ENCODE results near the gene ARHGEF6. TPM values are rescaled to one million over a fixed set of nuclear protein-coding genes. Genes with fewer than 3 reads are reported as not detected.

Gene ARHGEF6
- polyA plus RNA-seq, 1 experiment, result 6.8 TPM

DNA sequence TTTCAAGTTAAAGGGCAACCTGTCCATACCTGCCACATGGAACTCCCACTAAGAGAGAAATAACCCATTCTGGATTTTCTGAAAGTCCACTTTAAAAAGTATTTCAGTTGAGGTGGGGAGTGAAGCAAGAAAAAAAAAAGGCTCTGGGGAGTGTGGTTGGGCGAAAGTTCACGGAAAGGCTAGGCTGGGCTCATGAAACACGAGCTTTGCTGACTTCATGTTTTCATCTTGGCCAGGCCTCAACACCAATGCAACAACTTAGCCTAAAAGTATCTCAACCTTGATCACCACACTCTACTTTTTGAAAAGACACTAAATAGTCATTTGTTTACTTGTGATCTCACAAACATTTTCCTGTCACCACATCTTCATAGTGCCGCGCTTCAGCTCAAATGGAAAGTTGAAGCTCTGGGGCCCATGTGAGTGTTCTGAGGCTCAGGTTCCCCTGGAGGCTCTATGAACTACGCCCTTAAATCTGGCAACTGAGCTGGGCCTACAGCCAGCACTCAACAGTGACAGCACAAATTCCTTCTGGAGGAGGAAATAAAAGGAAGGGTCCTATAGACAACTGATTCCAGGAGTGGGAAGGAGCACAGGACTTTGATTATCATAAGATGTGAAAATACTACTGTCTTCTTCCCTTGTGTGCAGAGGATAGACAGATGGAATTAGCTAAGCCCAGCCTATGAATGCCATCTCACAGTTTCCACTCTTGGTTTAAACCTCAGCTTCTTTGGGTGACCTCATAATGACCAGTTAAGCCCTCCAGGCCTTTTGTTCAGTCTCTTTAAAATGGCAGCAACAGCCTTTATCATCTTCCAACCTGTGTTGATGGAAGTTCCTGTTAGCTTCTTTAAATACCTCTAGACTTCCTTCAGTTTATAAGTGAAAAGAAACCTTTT, 127.7 kb downstream of the ARHGEF6 start:
- Histone ChIP-seq H3K27ac (ENCODE audit: low read depth, low read length) (no peak overlapping the region), H3K4me3 (ENCODE audit: low read depth, low read length) (no peak overlapping the region), H3K27me3 (ENCODE audit: control insufficient read depth, insufficient read depth, low read length) (no peaks in the 10 kb centered on the region), H3K9me3 (ENCODE audit: control insufficient read depth, insufficient read depth, low read length) (no peaks in the 10 kb centered on the region)
- TF ChIP-seq, protein P1, sequence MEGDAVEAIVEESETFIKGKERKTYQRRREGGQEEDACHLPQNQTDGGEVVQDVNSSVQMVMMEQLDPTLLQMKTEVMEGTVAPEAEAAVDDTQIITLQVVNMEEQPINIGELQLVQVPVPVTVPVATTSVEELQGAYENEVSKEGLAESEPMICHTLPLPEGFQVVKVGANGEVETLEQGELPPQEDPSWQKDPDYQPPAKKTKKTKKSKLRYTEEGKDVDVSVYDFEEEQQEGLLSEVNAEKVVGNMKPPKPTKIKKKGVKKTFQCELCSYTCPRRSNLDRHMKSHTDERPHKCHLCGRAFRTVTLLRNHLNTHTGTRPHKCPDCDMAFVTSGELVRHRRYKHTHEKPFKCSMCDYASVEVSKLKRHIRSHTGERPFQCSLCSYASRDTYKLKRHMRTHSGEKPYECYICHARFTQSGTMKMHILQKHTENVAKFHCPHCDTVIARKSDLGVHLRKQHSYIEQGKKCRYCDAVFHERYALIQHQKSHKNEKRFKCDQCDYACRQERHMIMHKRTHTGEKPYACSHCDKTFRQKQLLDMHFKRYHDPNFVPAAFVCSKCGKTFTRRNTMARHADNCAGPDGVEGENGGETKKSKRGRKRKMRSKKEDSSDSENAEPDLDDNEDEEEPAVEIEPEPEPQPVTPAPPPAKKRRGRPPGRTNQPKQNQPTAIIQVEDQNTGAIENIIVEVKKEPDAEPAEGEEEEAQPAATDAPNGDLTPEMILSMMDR (IDR thresholded peaks at IDR 0.05; ENCODE audit: low read depth, low read length), result no peak
- no peak for DNase-seq (ENCODE audit: low read depth, low spot score)
- CTCF ChIA-PET, result no interaction called here
- POLR2A ChIA-PET, result no interaction called here

DNA sequence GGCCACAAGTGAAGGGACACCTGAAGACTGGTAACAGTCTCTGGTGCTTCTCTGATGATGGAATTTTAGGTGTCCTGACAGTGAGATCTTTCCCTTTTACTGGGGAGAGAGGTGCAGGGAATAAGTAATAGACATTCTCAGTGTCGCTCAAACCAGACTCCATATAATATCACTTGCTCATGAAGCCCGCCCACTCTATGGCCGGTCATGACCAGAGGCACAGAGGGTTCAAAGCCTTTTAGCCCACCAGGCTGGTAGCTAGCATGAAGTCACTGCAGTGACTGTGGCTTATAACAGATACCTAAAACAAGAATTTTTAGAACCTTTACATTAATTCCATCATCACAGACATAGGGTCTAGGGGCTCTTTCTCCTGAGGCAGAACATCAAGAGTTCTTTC, 129.9 kb downstream of the ARHGEF6 start:
- POLR2A ChIA-PET, result no interaction called here
- CTCF ChIA-PET, result no interaction called here
- Histone ChIP-seq H3K27ac (ENCODE audit: low read depth, low read length) (no peak overlapping the region), H3K27me3 (ENCODE audit: control insufficient read depth, insufficient read depth, low read length) (no peaks in the 10 kb centered on the region), H3K4me3 (ENCODE audit: low read depth, low read length) (no peak overlapping the region), H3K9me3 (ENCODE audit: control insufficient read depth, insufficient read depth, low read length) (no peaks in the 10 kb centered on the region)
- TF ChIP-seq, protein P1 (IDR thresholded peaks at IDR 0.05; ENCODE audit: low read depth, low read length), result no peak
- no peak for DNase-seq (ENCODE audit: low read depth, low spot score)

DNA sequence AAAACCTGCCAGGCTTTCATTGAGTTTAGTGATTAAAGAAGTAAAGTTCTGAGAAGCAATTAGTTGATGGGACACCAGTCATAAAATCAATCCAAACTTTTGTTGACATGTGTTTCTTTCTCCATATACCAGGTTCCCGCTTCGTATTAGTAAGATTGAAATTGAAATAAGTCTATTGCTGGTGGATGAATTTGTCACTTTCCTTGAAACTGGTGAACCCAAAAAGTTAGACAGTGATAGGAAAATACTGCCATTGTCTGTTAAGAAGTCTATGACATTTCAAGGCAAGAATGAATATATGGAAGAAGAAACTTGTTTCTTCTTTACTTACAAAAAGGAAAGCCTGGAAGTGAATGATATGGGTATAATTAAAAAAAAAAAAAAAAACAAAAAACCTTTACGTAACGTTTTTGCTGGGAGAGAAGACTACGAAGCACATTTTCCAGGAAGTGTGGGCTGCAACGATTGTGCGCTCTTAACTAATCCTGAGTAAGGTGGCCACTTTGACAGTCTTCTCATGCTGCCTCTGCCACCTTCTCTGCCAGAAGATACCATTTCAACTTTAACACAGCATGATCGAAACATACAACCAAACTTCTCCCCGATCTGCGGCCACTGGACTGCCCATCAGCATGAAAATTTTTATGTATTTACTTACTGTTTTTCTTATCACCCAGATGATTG, 132.9 kb downstream of the ARHGEF6 start, which contains the start of gene CD40LG:
TSS of gene CD40LG (plus strand) at position 482 of the 684 bp plus-strand sequence. CDS start at position 573, 91 bp downstream.
- CTCF ChIA-PET, result no interaction called here
- TF ChIP-seq, protein P1 (IDR thresholded peaks at IDR 0.05; ENCODE audit: low read depth, low read length), result no peak
- POLR2A ChIA-PET, result no interaction called here
- no peak for DNase-seq (ENCODE audit: low read depth, low spot score)
- Histone ChIP-seq H3K4me3 (ENCODE audit: low read depth, low read length) (no peak within 1 kb of the TSS), H3K27ac (ENCODE audit: low read depth, low read length) (no peak within 1 kb of the TSS), H3K27me3 (ENCODE audit: control insufficient read depth, insufficient read depth, low read length) (no peaks in the 10 kb centered on the region), H3K9me3 (ENCODE audit: control insufficient read depth, insufficient read depth, low read length) (no peaks in the 10 kb centered on the region)

DNA sequence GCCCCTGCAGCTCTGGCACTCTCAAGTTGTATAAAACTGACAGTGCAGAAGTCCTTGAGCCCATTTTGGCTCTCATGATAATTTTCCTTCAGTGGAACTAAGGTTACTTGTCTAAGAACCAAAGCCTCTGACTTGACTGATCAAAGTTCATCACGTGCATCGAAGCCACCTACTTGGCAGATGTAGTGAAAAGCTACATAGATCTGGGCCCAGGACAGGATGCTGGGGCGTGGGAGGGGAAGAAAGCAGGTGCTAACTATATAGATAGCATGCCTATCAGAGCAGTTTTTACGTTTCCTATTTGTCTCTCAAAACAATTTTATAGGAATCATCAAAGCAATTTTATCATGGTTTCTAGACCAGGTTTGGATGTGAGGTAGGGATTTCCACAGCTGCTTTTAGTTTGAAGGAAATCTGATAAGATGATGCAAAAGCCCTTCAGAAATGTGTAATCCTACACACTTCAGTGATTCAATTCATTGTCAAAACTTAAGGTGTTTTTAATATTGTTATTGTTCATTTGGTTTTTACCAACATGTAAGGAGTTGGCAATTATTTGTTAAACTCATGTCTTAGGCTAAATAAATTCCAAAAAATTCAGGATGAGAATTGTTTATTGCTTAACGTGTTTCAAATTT, 134.0 kb downstream of the ARHGEF6 start:
- ChIA-PET POLR2A (no interaction called here), CTCF (no interaction called here)
- H3K27me3 ChIP-seq (ENCODE audit: control insufficient read depth, insufficient read depth, low read length), result no peaks in the 10 kb centered on the region

More for the DNA sequence above, 134.0 kb downstream of the ARHGEF6 start:
- no peak overlapping the region for H3K27ac ChIP-seq (ENCODE audit: low read depth, low read length)
- H3K9me3 ChIP-seq (ENCODE audit: control insufficient read depth, insufficient read depth, low read length), result no peaks in the 10 kb centered on the region
- no peak overlapping the region for H3K4me3 ChIP-seq (ENCODE audit: low read depth, low read length)
- TF ChIP-seq, protein P1 (IDR thresholded peaks at IDR 0.05; ENCODE audit: low read depth, low read length), result no peak
- no peak for DNase-seq (ENCODE audit: low read depth, low spot score)
